Inflammatory macrophage treated with lipopolysaccharide for 1 hour (primary cell): Measurements from ENCODE around the gene RAPGEF6.
A peak's percentile ranks its signal among the peaks of the same experiment; 100 is the strongest.

Source experiments
- DNase-seq, 2 donors: peaks; one replicate each; pipeline ENCODE4 v3.0.0-alpha.2; 2020 to 2022

Gene RAPGEF6

DNA sequence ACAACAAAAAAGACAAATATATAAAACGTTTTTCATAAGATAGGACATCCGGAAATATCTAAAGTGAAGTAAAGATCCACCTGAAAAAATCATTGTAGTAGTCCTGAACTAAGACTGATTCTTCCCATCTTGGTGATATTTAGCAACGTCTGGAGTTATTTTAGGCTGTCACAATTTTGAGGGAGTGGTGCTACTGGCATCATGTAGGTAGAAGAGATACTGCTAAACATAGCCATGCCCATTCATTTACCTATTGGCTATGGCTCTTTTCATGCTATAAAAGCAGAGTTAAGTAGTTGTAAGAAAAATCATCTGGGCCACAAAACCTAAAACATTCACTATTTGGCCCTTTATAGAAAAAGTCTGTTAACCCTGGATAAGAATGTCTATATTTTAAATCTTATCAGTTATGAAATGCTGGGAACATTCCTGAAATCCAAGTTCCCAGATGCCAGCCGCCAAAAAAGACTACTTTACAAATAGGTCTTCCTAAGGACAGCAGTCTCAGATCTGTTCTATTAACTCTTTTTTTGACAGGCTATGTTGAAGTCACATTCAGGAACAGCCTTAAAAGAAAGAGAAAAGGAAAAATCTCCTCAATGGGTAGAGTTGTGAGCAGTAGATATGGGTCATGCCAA is 27.0 kb downstream of the RAPGEF6 start:
- no peak for DNase-seq

DNA sequence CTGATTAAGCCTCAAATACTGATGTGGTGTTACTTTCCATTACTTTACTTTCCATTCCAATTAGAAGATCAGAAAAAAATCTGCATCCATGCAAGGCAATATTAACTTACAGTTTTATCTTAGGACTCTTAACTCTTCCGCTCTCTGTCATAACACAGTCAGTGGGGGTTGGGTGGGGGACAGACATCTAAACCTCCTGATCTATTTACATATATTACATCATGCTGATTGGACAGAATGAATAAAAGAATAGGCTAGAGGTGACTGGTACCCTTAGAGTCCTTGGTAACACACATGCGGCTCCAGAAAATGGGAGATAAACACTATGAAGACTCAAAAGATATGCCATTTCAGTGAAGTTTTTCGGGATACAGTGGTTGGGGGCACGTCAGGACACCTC is 27.6 kb downstream of the RAPGEF6 start:
- DNase-seq: no peak

DNA sequence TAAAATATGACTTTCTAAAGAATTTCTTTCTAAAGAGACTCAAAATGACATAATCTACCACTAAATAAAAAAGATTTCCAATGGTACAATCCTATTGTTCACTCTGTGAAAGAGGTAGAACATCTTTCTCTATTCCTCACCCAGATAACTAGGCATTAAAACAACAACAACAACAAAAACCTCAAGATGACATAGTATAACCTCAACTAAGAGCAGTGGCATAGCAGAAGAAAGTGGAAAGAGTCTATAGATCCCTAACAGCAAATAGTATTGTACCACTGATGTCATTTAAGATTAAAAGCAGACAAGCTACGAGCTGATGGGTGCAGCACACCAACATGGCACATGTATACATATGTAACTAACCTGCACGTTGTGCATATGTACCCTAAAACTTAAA is 29.9 kb downstream of the RAPGEF6 start:
- DNase-seq: no peak

DNA sequence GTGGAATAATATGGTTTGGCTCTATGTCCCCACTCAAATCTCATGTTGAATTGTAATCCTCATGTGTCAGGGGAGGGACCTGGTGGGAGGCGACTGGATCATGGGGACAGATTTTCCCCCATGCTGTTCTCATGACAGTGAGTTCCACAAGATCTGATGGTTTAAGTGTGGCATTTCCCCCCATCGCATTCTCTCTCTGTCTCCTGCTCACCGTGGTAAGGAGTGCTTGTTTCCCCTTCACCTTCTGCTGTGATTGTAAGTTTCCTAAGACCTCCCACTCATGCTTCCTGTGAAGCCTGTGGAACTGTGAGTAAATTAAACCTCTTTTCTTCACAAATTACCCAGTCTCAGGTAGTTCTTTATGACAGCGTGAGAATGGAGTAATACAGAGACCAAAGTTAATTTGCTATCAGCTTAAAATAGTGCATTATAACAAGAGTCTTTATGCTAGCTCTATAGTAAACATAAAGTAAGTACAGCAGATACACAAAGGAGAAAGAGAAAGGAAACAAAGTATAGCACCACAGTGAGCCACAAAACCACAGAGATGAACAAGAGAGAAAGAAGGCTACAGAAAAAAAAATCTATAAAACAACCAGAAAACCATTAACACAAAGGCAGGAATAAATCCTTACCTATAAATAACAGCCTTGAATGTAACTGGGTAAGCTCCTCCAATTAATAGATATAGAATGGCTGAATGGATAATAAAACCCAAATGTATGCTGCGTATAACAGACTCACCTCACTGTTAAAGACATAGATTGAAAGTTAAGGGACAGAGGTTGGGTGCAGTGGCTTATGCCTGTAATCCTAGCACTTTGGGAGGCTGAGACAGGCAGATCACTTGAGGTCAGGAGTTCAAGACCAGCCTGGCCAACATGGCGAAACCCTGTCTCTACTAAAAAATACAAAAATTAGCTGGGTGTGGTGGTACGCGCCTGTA is 39.7 kb downstream of the RAPGEF6 start:
- DNase-seq: peak in 1 of 2 donors; percentile 2

DNA sequence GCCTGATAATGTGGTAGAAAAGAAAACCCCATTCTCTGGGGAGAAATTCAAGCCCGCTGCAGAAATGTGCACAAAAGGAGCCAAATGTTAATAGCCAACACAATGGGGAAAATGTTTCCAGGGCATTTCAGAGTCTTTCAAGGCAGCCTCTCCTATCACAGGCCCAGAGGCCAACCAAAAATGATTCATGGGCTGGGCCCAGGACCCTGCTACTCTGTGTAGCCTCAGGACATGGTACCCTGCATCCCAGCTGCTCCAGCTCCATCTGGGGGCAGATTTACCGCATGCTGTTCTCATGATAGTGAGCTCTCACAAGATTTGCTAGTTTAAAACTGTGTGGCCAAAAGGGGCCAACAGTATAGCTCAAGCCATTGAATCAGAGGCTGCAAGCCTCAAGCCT is 41.1 kb downstream of the RAPGEF6 start:
- no peak for DNase-seq

DNA sequence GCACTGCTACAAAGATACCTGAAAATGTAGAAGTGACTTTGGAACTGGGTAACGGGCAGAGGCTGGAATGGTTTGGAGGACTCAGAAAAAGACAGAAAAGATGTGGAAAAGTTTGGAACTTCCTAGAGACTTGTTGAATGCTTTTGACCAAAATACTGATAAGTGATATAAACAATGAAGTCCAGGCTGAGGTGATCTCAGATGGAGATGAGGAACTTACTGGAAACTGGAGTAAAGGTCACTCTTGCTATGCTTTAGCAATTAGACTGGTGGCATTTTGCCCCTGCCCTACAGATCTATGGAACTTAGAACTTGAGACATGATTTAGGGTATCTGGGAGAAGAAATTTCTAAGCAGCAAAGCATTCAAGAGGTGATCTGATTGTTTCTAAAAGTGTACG is 41.6 kb downstream of the RAPGEF6 start:
- peak; percentile 5 to 6 for DNase-seq

DNA sequence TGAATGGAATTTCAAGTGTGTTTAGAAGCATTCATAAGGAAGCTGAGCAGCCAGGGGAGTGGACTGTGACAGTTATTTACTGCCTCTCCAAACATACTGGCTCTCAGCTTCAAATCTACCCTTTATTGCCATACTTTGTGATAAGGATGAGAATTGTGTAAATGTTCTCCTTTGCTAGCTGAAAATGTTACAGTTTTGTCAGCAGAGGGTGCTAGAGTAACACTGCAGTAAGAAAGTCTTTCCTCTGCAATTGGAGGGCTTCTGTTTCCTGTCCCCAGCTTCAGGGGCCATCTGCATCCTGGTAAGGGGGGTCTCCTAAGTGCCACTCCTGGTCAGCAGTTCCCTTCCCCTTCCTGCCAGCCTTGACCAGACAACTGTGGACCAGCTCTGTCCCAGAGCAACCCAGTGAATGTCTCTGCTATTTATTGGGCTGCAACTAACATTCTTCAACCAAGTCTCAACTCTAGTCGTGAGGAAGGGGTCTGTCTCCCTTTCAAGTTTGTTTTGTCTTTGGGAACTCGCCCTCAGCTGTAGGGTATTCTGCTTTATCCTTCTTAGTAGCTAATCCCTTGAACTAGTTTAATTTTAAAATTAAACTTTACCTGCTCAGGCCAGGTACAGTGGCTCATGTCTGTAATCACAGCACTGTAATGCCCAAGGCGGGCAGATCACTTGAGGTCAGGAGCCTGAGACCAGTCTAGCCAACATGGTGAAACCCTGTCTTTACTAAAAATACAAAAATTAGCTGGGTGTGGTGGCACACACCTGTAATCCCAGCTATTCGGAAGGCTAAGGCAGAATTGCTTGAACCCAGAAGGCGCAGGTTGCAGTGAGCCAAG is 45.3 kb downstream of the RAPGEF6 start:
- DNase-seq: peak; percentile 22 to 39

DNA sequence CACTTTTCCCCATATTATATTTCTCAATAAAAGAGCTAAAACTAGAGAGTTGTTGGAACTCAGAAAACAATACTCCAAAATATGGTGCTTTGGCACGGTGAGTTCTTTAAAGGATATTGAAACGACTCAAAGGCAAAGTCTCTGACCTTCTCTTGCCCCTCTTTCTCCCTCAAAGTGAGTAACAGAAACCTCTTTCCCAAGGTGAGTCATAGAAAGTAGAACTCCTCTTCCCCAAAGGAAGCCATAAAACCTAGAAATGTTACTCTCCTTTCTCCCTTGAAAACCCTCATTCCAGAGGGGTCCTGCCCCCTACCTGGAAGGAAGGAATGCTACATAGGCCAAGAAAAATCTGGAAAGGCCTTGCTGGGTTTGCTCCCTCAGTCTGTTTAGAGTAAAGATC is 47.5 kb downstream of the RAPGEF6 start:
- DNase-seq: no peak

DNA sequence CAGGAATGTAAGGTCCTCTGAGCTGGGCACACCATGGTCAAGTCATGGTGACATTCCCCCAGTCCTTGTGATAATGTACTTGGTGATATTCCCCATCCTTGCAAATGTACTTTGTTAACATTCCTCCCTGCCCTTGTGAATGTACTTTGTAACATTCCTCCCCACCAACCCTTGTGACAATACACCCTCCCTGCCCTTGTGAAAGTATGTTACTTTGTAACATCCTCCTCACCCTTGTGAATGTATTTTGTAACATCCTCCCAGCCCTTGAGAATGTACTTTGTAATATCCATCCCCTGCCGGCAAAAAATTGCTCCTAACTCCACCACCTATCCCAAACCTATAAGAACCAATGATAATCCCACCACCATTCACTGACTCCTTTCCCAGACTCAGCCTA is 53.3 kb downstream of the RAPGEF6 start:
- peak; percentile 19 to 20 for DNase-seq

DNA sequence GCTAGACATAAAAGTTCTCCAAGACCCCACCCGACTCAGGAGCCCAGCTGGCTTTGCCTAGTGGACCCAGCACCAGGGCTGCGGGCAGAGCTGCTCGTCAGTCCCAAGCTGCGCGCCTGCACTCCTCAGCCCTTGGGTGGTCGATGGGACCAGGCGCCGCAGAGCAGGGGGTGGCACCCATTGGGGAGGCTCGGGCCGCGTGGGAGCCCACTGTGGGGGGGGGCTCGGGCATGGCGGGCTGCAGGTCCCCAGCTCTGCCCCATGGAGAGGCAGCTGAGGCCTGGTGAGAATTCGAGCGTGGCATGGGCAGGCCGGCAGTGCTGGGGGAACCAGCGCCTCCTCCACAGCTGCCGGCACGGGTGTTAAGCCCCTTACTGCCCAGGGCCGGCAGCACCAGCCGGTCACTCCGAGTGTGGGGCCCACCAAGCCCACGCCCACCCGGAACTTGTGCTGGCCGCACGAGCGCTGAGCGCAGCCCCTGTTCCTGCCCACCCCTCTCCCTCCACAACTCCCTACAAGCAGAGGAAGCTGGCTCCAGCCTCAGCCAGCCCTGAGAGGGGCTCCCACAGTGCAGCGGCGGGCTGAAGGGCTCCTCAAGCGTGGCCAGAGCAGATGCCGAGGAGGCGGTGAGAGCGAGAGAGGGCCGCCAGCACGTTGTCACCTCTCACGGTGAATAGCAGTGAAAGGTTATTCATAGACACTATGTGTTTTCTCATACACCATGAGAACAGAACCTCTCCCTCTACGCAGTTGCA is 54.9 kb downstream of the RAPGEF6 start:
- DNase-seq: no peak

DNA sequence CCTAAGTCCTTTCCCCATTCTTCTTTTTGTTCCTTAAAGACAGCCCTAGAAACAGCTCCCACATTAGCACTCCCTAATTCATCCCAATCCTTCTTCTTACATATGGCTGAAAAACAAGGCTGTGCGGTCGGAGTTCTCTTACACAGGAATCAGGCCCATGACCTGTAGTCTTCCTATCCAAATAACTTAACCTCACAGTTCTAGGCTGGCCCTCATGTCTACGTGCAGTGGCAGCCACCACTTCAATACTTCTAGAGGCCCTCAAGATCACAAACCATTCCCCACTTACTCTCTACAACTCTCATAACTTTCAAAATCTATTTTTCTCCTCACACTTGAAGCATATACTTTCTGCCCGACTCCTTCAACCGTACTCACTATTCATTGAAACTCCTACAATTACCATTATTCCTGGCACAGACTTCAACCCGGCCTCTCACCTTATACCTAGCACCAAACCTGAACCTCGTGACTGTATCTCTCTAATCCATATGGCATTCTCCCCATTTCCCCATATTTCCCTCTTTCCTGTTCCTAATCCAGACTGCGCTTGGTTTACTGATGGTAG is 59.3 kb downstream of the RAPGEF6 start:
- no peak for DNase-seq

DNA sequence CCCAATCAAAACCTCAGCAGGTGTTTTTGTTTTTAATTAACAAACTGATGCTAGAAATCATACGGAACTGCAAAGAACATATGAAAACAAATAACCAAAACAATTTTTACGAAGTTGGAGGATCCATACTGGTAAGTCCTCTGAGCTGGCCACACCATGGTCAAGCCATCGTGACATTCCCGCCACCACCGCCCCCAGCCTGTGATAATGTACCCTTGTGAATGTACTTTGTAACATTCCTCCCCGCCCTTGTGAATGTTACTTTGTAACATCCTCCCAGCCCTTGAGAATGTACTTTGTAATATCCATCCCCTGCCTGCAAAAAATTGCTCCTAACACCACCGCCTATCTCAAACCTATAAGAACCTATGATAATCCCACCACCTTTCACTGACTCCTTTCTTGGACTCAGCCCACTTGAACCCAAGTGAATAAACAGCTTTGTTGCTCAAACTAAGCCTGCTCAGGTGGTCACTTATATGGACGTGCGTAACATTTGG is 63.3 kb downstream of the RAPGEF6 start:
- no peak for DNase-seq

DNA sequence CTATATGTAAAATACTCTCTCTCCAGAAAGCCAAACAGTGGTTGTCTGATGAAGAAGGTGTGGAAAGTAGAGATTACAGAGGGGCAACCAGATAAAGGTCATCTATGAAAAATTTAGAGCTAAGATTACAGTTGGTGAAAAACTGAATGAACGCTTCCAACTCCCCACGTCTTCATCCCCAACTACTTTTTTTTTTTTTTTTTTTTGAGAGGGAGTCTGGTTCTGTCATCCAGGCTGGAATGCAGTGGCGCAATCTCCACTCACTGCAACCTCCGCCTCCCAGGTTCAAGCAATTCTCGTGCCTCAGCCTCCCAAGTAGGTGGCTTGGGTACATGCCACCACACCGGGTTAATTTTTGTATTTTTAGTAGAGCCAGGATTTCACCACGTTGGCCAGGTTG is 64.3 kb downstream of the RAPGEF6 start:
- no peak for DNase-seq

DNA sequence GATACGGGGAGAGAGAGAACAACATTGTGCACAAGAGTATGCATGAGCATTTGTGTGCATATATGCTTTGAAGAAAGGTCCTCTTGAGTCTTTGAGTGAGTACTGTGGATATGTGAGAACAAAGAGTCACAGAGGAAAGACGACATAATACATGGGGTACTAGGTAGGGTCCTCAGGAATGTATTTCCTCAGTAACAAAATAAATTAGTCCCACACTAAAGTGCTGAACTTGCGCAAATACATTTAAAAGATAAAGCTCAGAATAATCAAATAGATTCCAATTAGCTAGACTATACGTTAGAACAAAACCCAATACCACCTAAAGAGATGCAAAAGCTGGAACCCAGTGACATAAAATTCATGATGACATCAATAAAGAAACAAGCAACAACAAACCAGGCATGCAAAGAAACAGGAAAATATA is 70.8 kb downstream of the RAPGEF6 start:
- DNase-seq: no peak

DNA sequence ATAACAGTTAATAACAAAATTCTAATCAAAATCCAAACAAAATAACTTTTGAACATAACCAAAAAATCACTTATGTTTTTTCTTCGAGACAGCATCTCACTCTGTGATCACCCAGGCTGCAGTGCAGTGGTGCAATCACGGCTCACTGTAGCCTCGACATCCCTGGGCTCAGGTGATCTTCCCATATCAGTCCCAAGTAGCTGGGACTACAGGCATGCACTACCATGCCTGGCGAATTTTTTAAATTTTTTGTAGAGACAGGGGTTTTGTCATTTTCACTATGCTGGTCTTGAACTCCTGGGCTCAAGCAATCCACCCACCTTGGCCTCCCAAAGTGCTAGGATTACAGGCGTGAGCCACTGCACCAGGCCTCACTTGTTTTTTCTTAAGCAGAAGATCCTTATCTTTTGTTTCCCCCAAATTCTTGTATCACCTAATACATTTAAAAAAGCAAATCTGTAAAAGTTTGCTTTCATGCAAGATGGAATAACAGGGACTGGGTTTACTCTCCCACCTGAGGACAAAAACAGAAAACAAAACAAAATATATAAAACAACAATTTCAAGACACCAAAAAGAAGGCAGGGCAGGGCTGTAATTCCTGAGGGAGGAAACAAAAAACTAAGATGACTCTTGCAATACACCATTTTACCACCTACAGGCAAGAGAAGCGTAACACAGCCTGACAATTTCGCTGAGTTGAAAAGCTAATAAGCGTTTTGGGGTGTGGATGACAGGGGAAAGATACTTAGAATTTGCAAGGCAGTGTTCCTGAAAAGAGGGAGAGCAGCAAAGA is 71.4 kb downstream of the RAPGEF6 start:
- no peak for DNase-seq

DNA sequence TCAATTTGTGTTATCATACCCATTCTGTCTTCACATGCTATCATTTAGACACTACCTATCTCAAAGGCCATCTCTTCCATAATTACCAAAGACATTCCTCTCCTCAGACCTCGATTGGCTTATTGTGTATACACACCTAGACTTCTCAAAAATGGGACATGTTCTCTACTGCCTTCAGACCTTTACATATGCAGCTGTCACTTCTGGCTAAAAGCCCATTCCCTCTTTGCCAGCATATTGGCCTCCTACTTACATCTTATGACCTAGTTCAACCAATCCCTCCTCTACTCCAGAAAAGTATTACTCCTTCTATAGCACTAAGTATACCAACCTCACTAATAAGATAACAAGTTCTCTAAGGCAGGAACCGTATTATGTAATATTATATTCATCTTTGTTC is 84.4 kb downstream of the RAPGEF6 start:
- no peak for DNase-seq

DNA sequence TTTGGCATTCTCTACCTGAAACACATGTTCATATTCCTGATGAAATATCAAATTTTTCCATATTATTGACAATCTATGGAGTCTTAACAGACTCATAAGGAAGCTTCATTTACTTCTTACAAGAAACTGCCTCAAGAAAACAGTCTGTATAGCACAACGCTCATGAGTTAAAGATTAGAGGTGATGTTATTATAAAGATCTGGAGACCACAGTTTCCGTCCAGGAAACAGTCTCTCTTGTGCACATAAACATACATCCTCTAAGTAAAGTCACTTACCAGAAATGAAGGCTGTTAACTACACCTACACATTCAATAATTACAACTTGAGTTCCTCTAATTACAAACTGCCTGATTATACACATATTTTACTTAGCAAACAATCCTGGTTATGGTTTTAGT is 86.9 kb downstream of the RAPGEF6 start:
- DNase-seq: no peak

DNA sequence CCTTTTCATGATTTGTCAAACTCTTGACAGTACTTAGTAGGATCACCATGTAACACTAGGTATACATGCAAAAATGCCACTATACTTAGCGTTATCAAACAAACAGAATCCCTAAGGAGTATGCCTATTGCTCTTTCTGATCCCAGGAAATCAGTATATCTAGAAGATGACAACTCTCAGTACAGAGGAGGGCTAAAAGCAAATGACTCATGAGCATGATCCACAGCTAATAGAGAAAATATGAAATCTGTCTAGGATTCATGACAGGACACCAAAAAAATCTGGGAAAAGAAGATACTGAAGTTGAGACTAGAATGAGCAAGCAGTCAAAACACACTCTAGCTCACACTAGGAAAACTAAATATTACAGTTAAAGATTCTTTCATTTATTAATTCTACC is 89.2 kb downstream of the RAPGEF6 start:
- no peak for DNase-seq

DNA sequence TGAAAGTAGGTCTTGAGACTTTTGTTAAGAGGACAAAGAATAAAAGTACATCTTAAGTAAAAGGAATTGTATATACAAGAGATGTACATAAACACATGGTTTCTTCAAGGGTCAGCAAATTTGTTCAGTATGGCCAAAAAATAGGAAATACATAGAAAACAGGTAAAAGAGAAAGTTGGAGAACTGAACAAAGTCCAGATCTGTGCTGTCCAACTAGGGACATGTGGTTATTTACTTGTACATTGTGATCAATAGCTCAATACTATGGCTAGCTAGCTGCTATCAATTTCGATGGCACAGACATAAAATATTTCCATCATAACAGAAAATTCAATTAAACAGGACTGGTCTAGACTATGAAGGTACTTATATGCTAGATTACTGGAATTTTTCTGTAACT is 92.3 kb downstream of the RAPGEF6 start:
- no peak for DNase-seq

DNA sequence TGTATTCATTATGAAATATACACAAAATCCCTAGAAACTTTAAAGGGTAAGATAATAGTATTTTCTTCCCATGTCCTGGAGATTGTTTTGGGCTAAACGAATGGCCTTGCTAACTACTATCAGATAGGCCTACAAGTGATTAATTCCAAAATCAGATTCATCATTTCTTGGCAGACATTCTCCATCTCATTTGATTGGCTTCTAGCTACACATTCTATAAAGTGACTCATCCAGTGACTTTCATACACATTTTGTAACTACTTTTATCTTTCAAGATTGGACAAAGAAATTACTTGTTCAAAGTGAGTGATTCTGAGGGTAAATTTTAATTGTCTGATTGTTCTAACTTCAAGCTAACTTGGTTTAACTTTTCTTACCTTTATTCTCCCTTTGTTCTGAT is 93.3 kb downstream of the RAPGEF6 start:
- DNase-seq: no peak

DNA sequence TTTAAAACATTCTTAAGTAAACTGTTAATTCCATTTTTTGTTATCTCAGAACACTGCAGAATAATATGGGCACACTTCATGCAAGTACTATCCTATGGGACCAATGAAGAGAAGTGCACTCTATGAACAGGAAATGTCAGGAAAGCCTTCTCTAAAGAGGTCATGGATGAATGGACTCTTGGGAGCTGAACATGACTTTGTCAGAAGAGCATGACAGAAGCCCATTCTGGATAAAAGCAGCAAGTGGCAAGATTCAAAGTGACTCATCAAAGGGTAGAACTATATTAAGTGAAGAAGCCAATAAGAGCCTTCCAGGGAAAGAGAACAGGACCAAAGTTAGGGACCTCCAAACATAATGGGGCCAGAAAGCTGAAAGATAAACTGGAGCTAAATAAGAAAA is 94.0 kb downstream of the RAPGEF6 start:
- DNase-seq: no peak
